GM12878 (cell line): ENCODE measurements around the gene FOXK2.

Experiments
- ATF2 ChIP-seq: IDR thresholded peaks from 2 replicates; pipeline ENCODE4 v1.6.1; 2012; ENCODE audit warnings: low read length, inconsistent platforms
- CHD4 ChIP-seq: fragments of 200-600 bp; sonication (generic); IDR thresholded peaks from 2 replicates; pipeline ENCODE4 v1.6.1; 2016; ENCODE audit warnings: mild to moderate bottlenecking
- EZH2 ChIP-seq: IDR thresholded peaks from 2 replicates; pipeline ENCODE4 v1.6.1; 2012; ENCODE audit warnings: low read depth, mild to moderate bottlenecking, control low read depth, inconsistent platforms, low read length, borderline replicate concordance; ENCODE audit not compliant: control insufficient read depth
- FOXM1 ChIP-seq: IDR thresholded peaks from 2 replicates; pipeline ENCODE4 v1.6.1; 2012; ENCODE audit warnings: low read depth, mild to moderate bottlenecking, inconsistent platforms, low read length, moderate library complexity
- MYC ChIP-seq: IDR thresholded peaks from 2 replicates; pipeline ENCODE4 v1.6.1; 2011; ENCODE audit warnings: mild to moderate bottlenecking, low read length, moderate library complexity, inconsistent platforms; ENCODE audit not compliant: insufficient read depth, insufficient replicate concordance, insufficient read length, severe bottlenecking
- PAX5 ChIP-seq: IDR thresholded peaks from 2 replicates; pipeline ENCODE4 v1.6.1; 2011; ENCODE audit warnings: low read depth, low read length, borderline replicate concordance
- POLR2A ChIP-seq: IDR thresholded peaks from 2 replicates; pipeline ENCODE4 v1.6.1; 2011; ENCODE audit warnings: low read depth, mild to moderate bottlenecking, low read length
- PRDM15 ChIP-seq: fragments of 450-650 bp; formaldehyde crosslinking; IDR thresholded peaks from 2 replicates; pipeline ENCODE4 v1.4.0; 2020; ENCODE audit warnings: mild to moderate bottlenecking, moderate library complexity
- RELA ChIP-seq: fragments of 450-650 bp; IDR thresholded peaks from 2 replicates; pipeline ENCODE4 v1.8.0; 2014; ENCODE audit warnings: borderline replicate concordance; ENCODE audit not compliant: partially characterized antibody
- TF ChIP-seq, protein P1 (sequence below), 3 experiments: IDR thresholded peaks in 2 of 3; conservative IDR thresholded peaks in 1 of 3; 2 replicates each; pipeline ENCODE4 v1.5.1; 2011; ENCODE audit warnings: low read depth in 3 of 3, low read length in 3 of 3, mild to moderate bottlenecking in 3 of 3, control low read depth in 2 of 3, moderate library complexity in 2 of 3, inconsistent platforms in 1 of 3, mixed read lengths in 1 of 3; ENCODE audit not compliant: control insufficient read depth in 2 of 3, insufficient read depth in 1 of 3; ENCODE audit errors: extremely low read depth in 1 of 3
- TF ChIP-seq, protein P2 (sequence below): IDR thresholded peaks from 2 replicates; pipeline ENCODE4 v1.6.1; 2011; ENCODE audit warnings: mild to moderate bottlenecking, low read depth, low read length, moderate library complexity; ENCODE audit not compliant: insufficient replicate concordance

GRCh38 chr17:82564241-82564640 lies 44.7 kb downstream of the FOXK2 start:
- TF ChIP-seq FOXM1 (no peak), PRDM15 (CRISPR knock-in tag) (no peak), CHD4 (no peak), POLR2A (no peak), PAX5 (no peak), MYC (no peak), EZH2 (no peak), RELA (no peak), ATF2 (no peak)
- TF ChIP-seq, protein P1, sequence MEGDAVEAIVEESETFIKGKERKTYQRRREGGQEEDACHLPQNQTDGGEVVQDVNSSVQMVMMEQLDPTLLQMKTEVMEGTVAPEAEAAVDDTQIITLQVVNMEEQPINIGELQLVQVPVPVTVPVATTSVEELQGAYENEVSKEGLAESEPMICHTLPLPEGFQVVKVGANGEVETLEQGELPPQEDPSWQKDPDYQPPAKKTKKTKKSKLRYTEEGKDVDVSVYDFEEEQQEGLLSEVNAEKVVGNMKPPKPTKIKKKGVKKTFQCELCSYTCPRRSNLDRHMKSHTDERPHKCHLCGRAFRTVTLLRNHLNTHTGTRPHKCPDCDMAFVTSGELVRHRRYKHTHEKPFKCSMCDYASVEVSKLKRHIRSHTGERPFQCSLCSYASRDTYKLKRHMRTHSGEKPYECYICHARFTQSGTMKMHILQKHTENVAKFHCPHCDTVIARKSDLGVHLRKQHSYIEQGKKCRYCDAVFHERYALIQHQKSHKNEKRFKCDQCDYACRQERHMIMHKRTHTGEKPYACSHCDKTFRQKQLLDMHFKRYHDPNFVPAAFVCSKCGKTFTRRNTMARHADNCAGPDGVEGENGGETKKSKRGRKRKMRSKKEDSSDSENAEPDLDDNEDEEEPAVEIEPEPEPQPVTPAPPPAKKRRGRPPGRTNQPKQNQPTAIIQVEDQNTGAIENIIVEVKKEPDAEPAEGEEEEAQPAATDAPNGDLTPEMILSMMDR (IDR thresholded peaks at IDR 0.05 in 2 of 3, conservative IDR thresholded peaks at IDR 0.05 in 1 of 3; ENCODE audit: control insufficient read depth in 2 of 3, extremely low read depth in 1 of 3, insufficient read depth in 1 of 3, low read depth in 3 of 3, low read length in 3 of 3): no peak
- TF ChIP-seq, protein P2, sequence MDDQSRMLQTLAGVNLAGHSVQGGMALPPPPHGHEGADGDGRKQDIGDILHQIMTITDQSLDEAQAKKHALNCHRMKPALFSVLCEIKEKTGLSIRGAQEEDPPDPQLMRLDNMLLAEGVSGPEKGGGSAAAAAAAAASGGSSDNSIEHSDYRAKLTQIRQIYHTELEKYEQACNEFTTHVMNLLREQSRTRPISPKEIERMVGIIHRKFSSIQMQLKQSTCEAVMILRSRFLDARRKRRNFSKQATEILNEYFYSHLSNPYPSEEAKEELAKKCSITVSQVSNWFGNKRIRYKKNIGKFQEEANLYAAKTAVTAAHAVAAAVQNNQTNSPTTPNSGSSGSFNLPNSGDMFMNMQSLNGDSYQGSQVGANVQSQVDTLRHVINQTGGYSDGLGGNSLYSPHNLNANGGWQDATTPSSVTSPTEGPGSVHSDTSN: no peak
